Vagina (tissue), 2 donors: ENCODE results near the gene SMOC2. TPM values are rescaled to one million over a fixed set of nuclear protein-coding genes. Genes with fewer than 3 reads are reported as not detected.

Experiments used
- DNase-seq, 2 donors: peaks; one replicate each; pipeline ENCODE4 v3.0.0-alpha.2; 2017; ENCODE audit errors: extremely low spot score in 2 of 2
- H3K27ac ChIP-seq: fragments of 200-600 bp; sonication (generic); one replicate; pipeline ENCODE4 v1.5.1; 2019
- H3K27me3 ChIP-seq: fragments of 200-600 bp; sonication (generic); one replicate; pipeline ENCODE4 v1.5.1; 2019
- H3K36me3 ChIP-seq, 2 donors: fragments of 200-600 bp; sonication (generic); one replicate each; pipeline ENCODE4 v1.5.1; 2017 to 2019
- H3K4me1 ChIP-seq: fragments of 200-600 bp; sonication (generic); one replicate; pipeline ENCODE4 v1.5.1; 2019
- H3K4me3 ChIP-seq, 2 donors: fragments of 200-600 bp; sonication (generic); 1 replicate in 1 of 2; 2 replicates in 1 of 2; pipeline ENCODE4 v1.5.1; 2016 to 2019
- H3K9me3 ChIP-seq: fragments of 200-600 bp; sonication (generic); one replicate; pipeline ENCODE4 v1.5.1; 2019
- POLR2A ChIP-seq, 2 donors: fragments of 450-650 bp; IDR thresholded peaks; one replicate each; pipeline ENCODE4 v1.6.1; 2017; ENCODE audit warnings: antibody characterized with exemption in 2 of 2, mild to moderate bottlenecking in 2 of 2, moderate library complexity in 2 of 2
- POLR2AphosphoS5 ChIP-seq, 2 donors: sonication (generic); formaldehyde crosslinking; IDR thresholded peaks; one replicate each; pipeline ENCODE4 v1.9.0; 2017; ENCODE audit warnings: antibody characterized with exemption in 2 of 2, mild to moderate bottlenecking in 2 of 2, low read depth in 1 of 2; ENCODE audit not compliant: insufficient read depth in 1 of 2
- intact Hi-C: fragments of 100-400 bp; cut with DNase I; formaldehyde crosslinking; loops from one replicate; pipeline ENCODE4 v1.15.1; 2023
- total RNA-seq: library from RNA; depleted of rRNA; stranded (reverse); fragments of >200 nt; gene quantifications from one replicate; pipeline ENCODE4 v1.2.3, GENCODE V29; 2016
- TF ChIP-seq, protein P1 (sequence below), 3 experiments: fragments of 450-650 bp in 2 of 3; fragments of 200-600 bp in 1 of 3; sonication (generic) in 1 of 3; IDR thresholded peaks; one replicate each; pipeline ENCODE4 v1.5.1; 2017 to 2019; ENCODE audit warnings: antibody characterized with exemption in 3 of 3, mild to moderate bottlenecking in 2 of 3, moderate library complexity in 2 of 3

Gene SMOC2
- total RNA-seq, 1 donor from 2014 or later: 22.1 TPM

- no peak for DNase-seq
- Histone ChIP-seq H3K4me3 (no peak overlapping the region), H3K27me3 (no peaks in the 10 kb centered on the region), H3K27ac (no peak overlapping the region), H3K9me3 (no peaks in the 10 kb centered on the region), H3K4me1 (peaks cover 21% of the 10 kb centered on the region), H3K36me3 (no peaks in the 10 kb centered on the region)
- intact Hi-C loops: no loop called here
- TF ChIP-seq, protein P1, sequence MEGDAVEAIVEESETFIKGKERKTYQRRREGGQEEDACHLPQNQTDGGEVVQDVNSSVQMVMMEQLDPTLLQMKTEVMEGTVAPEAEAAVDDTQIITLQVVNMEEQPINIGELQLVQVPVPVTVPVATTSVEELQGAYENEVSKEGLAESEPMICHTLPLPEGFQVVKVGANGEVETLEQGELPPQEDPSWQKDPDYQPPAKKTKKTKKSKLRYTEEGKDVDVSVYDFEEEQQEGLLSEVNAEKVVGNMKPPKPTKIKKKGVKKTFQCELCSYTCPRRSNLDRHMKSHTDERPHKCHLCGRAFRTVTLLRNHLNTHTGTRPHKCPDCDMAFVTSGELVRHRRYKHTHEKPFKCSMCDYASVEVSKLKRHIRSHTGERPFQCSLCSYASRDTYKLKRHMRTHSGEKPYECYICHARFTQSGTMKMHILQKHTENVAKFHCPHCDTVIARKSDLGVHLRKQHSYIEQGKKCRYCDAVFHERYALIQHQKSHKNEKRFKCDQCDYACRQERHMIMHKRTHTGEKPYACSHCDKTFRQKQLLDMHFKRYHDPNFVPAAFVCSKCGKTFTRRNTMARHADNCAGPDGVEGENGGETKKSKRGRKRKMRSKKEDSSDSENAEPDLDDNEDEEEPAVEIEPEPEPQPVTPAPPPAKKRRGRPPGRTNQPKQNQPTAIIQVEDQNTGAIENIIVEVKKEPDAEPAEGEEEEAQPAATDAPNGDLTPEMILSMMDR (IDR thresholded peaks at IDR 0.05): no peak
- no peak for TF ChIP-seq POLR2A (IDR thresholded peaks at IDR 0.05)
- no peak for TF ChIP-seq POLR2AphosphoS5 (IDR thresholded peaks at IDR 0.05; ENCODE audit: insufficient read depth in 1 of 2, low read depth in 1 of 2)
Measured at GRCh38 chr6:168451805-168452517, 11.0 kb downstream of the SMOC2 start.

DNA sequence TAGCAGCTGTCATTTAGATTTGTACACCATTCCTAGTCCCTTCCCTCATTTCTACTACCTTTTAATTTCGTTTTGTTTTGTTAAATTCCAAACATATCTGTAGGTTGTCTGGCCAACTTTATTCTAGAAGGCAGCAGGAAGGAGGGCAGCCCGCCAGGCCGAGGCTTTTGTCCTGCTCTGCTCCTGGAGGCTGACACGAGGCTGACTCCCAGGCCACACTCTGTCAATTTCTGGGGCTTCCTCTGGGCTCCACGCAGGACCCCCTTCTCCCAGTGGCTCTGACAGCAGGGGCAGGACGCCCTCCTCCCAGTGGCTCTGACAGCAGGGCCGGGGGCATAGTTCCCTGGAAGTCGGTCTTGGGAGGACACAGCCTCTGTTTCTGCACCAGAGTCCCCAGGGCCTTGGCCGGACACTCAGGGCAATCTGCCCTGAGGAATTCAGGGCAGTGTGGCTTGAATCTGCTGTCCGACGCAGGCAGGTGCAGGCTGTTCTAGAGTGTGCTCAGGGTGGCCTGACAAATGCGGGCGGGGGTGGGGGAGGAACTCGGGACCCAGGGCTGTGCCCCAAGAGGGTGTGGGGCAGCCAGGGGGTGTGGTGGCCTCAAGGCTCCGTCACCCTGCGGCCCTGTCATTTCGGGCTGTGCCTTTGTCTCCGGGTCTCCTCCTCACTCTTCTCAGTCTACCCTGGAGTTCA lies 11.8 kb downstream of the SMOC2 start:
- no peak for TF ChIP-seq POLR2AphosphoS5 (IDR thresholded peaks at IDR 0.05; ENCODE audit: insufficient read depth in 1 of 2, low read depth in 1 of 2)
- TF ChIP-seq, protein P1 (IDR thresholded peaks at IDR 0.05): no peak
- TF ChIP-seq POLR2A (IDR thresholded peaks at IDR 0.05): no peak
- H3K9me3 ChIP-seq: no peaks in the 10 kb centered on the region
- no peak for DNase-seq
- no peaks in the 10 kb centered on the region for H3K36me3 ChIP-seq
- no peak overlapping the region for H3K4me3 ChIP-seq
- no peak overlapping the region for H3K27ac ChIP-seq
- H3K27me3 ChIP-seq: no peaks in the 10 kb centered on the region
- intact Hi-C loops: no loop called here
- peaks cover 21% of the 10 kb centered on the region for H3K4me1 ChIP-seq

DNA sequence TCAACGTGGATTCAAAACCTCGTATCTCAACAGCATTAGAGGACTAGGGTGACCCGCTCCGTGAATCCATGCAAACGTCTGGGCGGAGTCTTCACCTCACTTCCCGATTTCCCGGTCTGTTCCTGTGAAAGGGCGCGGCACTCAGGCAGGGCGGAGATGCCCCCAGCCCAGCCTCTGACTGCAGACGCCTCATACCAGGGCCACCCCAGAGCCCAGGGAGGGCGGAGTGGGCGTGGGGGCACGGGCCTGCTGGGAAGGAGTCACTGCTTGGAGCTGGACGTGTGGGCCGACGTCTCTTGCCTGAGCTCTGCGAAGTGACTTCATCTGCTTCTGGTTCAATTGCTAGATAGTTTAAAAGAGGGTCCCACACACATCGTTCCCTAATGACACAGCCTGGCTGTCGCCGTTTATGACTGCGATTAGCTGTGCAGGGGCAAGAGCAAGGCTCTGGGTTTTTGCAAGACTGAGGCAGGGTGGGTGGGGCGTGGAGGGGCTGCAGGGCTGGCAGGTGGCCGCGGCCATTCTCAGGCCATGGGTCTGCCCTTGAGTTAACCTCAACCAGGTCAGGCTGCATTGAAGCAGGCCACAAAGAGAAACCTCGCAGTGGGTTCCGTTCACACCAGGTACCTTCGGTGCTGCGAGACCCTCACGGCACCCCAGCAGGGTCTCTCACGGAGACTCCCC lies 15.0 kb downstream of the SMOC2 start:
- TF ChIP-seq POLR2A (IDR thresholded peaks at IDR 0.05) (no peak), POLR2AphosphoS5 (IDR thresholded peaks at IDR 0.05; ENCODE audit: insufficient read depth in 1 of 2, low read depth in 1 of 2) (no peak)
- TF ChIP-seq, protein P1 (IDR thresholded peaks at IDR 0.05): no peak
- peaks cover 19% of the 10 kb centered on the region for H3K4me1 ChIP-seq
- H3K27ac ChIP-seq: no peak overlapping the region
- intact Hi-C loops: no loop called here
- H3K9me3 ChIP-seq: no peaks in the 10 kb centered on the region
- peak in 1 of 2 donors; percentile 65 for DNase-seq
- no peaks in the 10 kb centered on the region for H3K36me3 ChIP-seq
- no peaks in the 10 kb centered on the region for H3K27me3 ChIP-seq
- no peak overlapping the region for H3K4me3 ChIP-seq

- H3K4me3 ChIP-seq: no peak overlapping the region
- H3K36me3 ChIP-seq: no peaks in the 10 kb centered on the region
- DNase-seq: peak in 1 of 2 donors; percentile 60
- no peaks in the 10 kb centered on the region for H3K9me3 ChIP-seq
- H3K27ac ChIP-seq: no peak overlapping the region
- intact Hi-C loops: no loop called here
- TF ChIP-seq POLR2AphosphoS5 (IDR thresholded peaks at IDR 0.05; ENCODE audit: insufficient read depth in 1 of 2, low read depth in 1 of 2) (no peak), POLR2A (IDR thresholded peaks at IDR 0.05) (no peak)
- TF ChIP-seq, protein P1 (IDR thresholded peaks at IDR 0.05): no peak
- H3K4me1 ChIP-seq: peaks cover 15% of the 10 kb centered on the region
- H3K27me3 ChIP-seq: no peaks in the 10 kb centered on the region
Measured at GRCh38 chr6:168456907-168457652, 16.1 kb downstream of the SMOC2 start.
